Skin epidermis (tissue), 12 donors: ENCODE measurements around the gene ZNF329.
"Not testable (repeated sequence)": the region's sequence is repeated elsewhere in the genome, so short reads cannot be mapped to it uniquely, and the experiment has no call there.

Experiments
- H3K27ac ChIP-seq, 21 experiments: fragments of 200-600 bp; sonication (generic) in 11 of 21; one replicate each; pipeline ENCODE4 v1.5.0; 2020; ENCODE audit warnings: mild to moderate bottlenecking in 3 of 21, inconsistent platforms in 2 of 21, moderate library complexity in 2 of 21
- H3K4me3 ChIP-seq, 7 experiments: fragments of 200-600 bp; sonication (generic) in 2 of 7; one replicate each; pipeline ENCODE4 v1.5.0; 2020; ENCODE audit warnings: inconsistent platforms in 2 of 7, mild to moderate bottlenecking in 2 of 7, moderate library complexity in 1 of 7

ZNF329 gene

DNA sequence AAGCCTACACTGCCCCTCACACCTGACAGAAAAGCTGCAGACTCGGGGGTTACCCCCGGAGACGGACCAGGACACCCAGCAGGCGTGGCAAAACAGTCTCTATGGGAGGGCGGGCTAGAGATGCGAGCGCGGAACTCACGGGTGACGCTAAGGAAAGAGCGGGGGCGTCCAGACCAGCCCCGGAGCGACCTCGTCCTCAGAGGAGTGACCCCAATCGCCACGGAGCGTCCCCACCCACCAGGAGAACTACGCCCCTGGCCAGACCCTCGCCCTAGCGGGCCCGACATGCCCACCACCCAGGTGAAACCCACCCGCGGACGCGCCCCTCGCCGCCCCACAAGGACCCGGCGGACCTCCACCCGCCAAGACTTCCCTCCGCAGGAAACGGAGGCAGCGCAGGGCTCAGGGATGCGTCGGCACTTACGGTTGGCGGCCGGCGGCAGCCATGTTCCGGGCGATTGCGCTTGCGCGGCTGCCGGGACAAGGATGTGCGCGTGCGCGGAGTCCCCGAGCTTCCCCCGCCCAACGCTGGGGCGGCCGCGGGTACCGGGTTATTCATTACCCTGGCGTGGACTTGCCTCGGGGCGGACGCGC, at the start of gene ZNF329:
TSS of gene ZNF329 (minus strand) at position 462 of the 594 bp plus-strand sequence. CDS start 21,286 bp downstream, outside the sequence.
- Histone ChIP-seq H3K4me3 (peak within 1 kb of the TSS; percentile 48 to 94 (median 87)), H3K27ac (peak within 1 kb of the TSS; percentile 64 to 98 (median 86))

- no peak overlapping the region for H3K27ac ChIP-seq
- H3K4me3 ChIP-seq = no peak overlapping the region
Observed at GRCh38 chr19:58196901-58197616, 46.5 kb upstream of the ZNF329 start.

DNA sequence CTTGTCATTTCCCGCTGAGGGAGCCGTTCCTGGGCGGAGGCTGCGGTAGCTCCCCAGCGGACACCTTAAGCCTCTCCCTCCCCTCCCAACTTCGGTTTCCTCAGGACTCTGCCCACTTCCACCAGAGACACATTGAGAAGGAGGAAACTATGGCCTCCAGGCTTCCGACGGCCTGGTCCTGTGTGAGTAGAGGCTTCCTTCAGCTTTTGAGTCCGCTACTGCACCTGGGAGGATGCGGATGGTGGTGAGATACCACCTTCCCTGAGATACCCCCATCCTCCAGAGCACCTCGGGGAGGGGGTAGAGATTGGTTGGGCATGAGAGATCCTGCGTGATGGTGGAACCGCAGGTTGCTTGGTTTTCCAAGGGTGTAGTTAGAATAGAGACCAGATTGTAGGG, 33.2 kb upstream of the ZNF329 start:
- peak overlapping the region; percentile 53 to 89 (median 80) for H3K4me3 ChIP-seq
- H3K27ac ChIP-seq = peak overlapping the region in 20 of 21 experiments; percentile 91 to 99 (median 98)

DNA sequence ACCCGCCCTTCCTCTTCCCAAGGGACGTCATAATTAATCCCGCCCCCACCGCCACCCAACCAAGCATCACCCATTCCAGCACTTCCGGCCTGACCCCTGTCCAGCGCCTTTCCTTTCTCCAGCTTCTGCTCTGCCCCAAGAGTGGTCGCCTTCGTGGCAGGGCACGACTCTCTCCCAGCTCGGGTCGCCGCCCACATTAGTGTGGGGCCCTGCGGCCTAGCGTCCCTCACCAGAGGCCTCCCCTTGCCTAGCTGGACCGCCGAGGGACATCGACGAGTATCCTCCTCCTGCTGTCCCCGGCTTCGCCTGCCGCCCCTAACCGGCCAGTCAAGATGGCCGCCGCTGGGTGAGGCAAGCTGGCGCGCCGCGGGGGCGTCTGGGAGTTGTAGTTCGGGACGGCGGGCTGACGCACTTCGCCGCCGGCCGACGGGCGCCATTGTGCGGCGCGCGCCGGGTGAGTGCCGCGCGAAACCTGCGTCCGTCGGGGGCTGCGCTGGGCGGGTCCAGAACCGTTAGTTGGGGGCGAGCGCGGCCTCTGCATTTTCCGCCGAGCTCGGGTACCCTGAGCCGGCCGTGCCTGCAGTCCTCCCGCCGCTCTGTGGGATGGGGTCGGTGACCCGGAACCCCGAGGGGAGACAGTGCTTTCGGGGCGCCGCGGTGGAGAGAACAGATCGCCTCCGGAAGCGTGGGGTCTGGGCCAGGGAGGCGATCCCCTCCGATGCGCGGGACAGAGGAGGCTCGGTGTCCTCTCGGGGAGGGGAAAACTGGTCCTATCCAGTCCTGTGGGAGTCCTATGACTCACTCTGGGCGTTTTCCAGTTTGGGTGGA, 32.6 kb upstream of the ZNF329 start, which contains the start of gene ZNF274:
TSS of gene ZNF274 (plus strand) at position 73 of the 828 bp plus-strand sequence. CDS start 905 bp downstream, outside the sequence.
- Histone ChIP-seq H3K27ac (peak within 1 kb of the TSS; percentile 91 to 99 (median 98)), H3K4me3 (peak within 1 kb of the TSS; percentile 53 to 89 (median 80))

- H3K4me3 ChIP-seq = peak overlapping the region; percentile 53 to 89 (median 80)
Observed at GRCh38 chr19:58182577-58182988, 32.0 kb upstream of the ZNF329 start.

DNA sequence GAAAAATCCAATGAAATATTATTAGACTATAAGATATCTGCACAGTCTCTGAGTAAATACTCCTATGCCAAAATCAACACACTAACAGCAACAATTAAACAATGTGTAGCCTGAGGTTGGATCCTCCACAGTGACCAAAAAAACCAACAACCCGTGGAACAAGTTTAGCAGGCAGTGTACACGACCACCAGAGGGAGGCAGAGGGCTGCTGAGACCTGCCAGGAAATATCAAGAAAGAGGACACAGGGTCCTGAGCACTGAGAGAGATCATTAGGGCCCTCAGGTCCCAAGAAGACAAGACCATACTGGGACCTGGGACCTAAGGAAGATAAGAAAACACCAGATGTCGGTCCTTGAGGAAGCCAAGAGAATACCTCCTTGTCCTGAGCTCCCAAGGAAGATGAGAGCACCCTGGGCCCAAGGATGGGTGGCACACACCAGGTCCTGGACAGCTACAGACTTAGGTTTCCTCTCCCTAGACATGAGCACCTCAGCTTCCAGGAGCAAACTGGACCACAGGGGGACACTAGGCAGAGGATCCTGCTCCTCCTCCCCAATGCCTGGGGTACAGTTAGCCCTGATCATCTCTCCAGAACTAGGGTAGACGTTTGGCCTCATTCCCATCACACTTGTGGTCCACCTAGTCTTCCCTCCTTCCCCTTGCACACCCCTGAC, 31.4 kb upstream of the ZNF329 start:
- Histone ChIP-seq H3K27ac (peak overlapping the region in 18 of 21 experiments; percentile 91 to 99 (median 98)), H3K4me3 (peak overlapping the region in 6 of 7 experiments; percentile 53 to 89 (median 70))

More at GRCh38 chr19:58182577-58182988, 32.0 kb upstream of the ZNF329 start:
- peak overlapping the region in 20 of 21 experiments; percentile 91 to 99 (median 98) for H3K27ac ChIP-seq

DNA sequence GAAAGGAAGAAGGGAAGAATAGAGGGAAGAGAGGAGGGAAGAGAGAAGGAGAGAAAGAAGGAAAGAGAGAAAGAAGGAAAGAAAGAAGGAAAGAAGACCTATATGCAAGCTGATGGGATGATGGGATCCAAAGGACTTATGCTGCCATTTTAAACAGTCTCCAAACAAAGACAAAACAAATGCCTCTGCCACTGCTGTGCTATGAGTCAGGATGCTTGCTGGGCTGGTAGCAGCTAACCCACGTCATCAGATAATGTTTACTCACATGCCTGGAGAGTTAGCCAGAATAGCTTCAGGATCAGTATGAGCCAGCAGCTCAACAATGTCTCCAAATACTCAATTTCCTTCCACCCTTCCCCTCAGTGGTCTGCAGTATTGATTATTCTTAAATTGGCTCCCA, 20.3 kb upstream of the ZNF329 start:
- Histone ChIP-seq H3K27ac (no peak overlapping the region), H3K4me3 (no peak overlapping the region)

- Histone ChIP-seq H3K4me3 (no peak overlapping the region), H3K27ac (no peak overlapping the region)
Observed at GRCh38 chr19:58166708-58167280, 16.2 kb upstream of the ZNF329 start.

GRCh38 chr19:58166268-58166667, 15.7 kb upstream of the ZNF329 start:
- Histone ChIP-seq H3K27ac (no peak overlapping the region), H3K4me3 (no peak overlapping the region)

DNA sequence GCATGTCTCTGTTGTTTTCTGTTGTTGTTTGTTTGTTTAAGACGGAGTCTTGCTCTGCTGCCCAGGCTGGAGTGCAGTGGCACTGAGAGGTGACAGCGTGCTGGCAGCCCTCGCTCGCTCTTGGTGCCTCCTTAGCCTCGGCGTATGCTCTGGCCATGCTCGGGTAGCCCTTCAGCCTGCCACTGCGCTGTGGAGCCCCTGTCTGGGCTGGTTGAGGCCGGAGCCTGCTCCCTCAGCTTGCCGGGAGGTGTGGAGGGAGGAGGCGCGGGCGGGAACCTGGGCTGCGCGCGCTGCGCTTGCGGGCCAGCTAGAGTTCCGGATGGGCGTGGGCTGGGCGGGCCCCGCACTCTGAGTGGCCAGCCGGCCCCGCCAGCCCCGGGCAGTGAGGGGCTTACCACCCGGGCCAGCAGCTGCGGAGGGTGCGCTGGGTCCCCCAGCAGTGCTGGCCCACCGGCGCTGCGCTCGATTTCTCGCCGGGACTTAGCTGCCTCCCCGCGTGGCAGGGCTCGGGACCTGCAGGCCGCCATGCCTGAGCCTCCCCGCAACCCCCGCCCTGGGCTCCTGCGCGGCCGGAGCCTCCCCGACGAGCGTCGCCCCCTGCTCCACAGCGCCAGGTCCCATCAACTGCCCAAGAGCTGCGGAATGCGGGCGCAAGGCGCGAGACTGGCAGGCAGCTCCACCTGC, 6.6 kb upstream of the ZNF329 start:
- Histone ChIP-seq H3K4me3 (no peak overlapping the region), H3K27ac (no peak overlapping the region)

GRCh38 chr19:58154679-58155648, 4.4 kb upstream of the ZNF329 start:
- peak overlapping the region; percentile 66 to 98 (median 90) for H3K4me3 ChIP-seq
- H3K27ac ChIP-seq = peak overlapping the region; percentile 72 to 93 (median 87)

DNA sequence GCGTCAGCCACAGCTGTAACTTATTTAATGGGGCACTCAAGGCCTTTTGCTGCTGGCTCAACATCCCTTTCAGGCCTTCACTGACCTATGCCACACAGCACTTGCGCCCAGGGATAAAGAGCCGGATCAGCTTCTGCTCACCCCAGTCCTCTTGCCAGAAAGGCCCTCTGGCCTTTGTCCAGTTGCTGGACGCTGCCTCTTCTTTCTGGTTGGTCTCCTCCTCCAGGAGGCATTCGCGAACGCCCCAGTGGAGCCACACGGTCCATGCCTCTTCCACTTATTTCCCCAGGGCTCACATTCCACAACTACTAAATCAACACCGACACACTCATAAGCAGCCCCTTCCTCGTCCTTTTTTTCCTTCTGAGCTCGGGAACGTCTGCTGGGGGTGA, 3.7 kb upstream of the ZNF329 start:
- Histone ChIP-seq H3K4me3 (peak overlapping the region; percentile 66 to 98 (median 90)), H3K27ac (peak overlapping the region in 20 of 21 experiments; percentile 77 to 93 (median 88))

- Histone ChIP-seq H3K27ac (no peak overlapping the region), H3K4me3 (no peak overlapping the region)
Observed at GRCh38 chr19:58153386-58153785, 2.8 kb upstream of the ZNF329 start.

- H3K4me3 ChIP-seq, H3K27ac ChIP-seq: not testable (repeated sequence)
Observed at GRCh38 chr19:58147475-58147874, 3.1 kb downstream of the ZNF329 start.

DNA sequence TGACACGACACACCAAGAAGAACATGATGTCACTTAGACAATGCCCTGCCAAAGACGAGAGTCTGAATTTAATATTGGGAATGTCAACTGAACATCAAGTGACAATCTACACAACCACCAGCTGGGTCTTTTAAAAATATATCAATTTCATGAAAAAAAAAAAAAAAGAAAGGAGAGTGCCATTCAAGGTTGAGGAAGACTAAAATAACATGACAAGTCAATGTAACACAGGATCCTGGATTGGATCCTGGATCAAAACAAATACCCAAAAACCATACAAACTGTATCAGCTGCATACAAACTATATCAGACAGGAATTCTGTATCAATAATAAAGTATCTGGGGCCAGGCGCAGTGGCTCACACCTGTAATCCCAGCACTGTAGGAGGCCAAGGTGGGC, 4.7 kb downstream of the ZNF329 start:
- Histone ChIP-seq H3K27ac (no peak overlapping the region), H3K4me3 (no peak overlapping the region)

- Histone ChIP-seq H3K27ac (no peak overlapping the region), H3K4me3 (no peak overlapping the region)
Observed at GRCh38 chr19:58134244-58134643, 16.3 kb downstream of the ZNF329 start.

DNA sequence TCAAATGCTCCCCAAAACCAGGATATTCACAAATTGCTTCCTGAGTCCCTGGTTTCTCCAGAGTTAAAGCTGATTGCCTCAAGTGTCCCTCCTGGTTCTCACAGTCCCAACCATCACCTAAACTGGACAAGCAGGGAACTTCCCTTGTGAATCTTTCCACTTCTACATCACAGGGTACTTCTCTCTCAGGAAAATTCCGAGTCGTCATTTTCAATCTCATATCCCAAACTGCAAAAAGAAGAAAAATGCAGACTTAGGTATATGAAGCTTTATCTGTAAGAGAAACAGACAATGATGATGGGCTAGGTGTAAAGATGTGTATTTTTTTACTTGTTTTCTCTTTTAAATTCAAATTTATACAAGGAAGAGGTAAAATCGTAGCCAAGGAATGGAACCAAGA, 21.3 kb downstream of the ZNF329 start:
- no peak overlapping the region for H3K4me3 ChIP-seq
- no peak overlapping the region for H3K27ac ChIP-seq
